GM19035 (cell line): ENCODE results near the gene TAS2R16.

Source experiments
- ATAC-seq: cut with Tn5 transposase; IDR thresholded peaks from one replicate; pipeline ENCODE4 v1.9.1; 2021; ENCODE audit not compliant: unreplicated experiment

TAS2R16 gene, protein sequence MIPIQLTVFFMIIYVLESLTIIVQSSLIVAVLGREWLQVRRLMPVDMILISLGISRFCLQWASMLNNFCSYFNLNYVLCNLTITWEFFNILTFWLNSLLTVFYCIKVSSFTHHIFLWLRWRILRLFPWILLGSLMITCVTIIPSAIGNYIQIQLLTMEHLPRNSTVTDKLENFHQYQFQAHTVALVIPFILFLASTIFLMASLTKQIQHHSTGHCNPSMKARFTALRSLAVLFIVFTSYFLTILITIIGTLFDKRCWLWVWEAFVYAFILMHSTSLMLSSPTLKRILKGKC

DNA sequence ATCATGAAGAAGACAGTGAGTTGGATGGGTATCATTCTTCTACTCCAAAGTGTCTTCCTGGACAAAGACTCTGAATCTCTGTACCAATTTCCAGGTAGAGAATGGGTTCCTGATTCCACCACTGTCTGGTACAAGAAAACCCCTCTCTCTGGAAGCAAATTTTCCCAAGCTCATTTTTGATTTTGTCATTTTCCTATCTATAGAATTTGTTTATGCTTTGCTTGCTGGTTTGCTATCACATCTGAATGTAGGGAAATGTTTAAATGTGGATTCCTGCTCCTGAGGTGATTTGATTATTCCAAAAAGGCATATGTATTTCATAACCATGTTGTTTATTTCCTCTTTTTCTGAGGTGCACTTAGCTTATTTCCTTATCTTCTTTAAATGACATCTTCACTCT, at the start of gene TAS2R16:
Gene TAS2R16, minus strand, starts transcription at position 101 of the 400 bp plus-strand sequence. Its CDS starts 66 bp downstream, at position 35.
- no peak for ATAC-seq

DNA sequence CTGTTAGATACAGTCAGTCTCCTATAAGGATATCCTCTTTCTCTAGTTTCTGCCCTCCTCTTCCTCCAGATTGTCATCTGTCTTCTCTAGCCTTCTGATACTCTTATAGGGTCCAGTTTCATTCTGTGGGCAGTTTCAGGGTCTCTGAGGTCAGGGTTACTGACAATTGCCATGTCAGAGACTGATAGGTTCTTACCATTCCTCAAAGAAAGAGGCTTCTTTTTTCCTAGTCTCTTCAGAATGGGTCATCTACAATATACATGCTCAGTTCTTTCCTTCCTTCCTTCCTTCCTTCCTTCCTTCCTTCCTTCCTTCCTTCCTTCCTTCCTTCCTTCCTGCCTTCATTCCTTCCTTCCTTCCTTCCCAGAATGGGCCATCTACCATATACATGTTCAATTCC, 48.1 kb upstream of the TAS2R16 start:
- ATAC-seq, result no peak

DNA sequence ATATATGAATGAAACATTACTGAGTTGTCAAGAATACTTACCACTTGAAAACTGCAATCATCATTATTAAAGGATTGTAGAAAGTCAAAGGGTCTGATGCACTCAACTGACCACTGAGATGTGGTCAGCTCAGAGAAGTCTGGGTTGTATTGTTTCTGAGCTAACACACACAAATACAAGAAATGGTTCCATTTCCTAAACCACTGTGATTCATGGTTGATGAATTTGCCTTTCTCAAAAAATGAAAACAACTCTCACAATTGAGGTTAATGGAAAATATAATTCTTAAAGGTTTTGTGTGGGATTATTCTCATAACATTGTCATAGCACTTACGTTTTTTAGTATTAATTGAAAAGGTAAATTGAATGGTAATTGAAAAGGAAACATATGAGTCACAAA, 45.6 kb upstream of the TAS2R16 start:
- no peak for ATAC-seq

DNA sequence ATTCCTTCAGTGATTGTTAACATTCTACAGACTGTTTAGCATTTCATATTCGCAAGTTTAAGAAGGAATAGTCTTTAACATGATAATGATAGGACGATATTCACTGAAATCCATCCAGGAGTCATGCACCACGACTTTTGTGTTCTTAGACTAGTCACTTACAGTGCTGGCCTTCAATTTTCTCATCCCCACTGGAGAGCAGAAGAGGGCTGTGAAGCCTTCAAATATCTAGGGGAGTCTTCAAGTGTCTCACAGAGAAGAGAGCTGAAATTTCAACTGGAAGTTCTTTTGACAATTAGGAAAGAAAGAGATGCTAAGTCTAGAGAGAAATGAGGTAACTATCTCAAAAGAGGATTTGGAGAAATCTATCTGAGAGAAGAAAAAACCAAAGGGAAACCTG, 43.8 kb upstream of the TAS2R16 start:
- ATAC-seq, result no peak

DNA sequence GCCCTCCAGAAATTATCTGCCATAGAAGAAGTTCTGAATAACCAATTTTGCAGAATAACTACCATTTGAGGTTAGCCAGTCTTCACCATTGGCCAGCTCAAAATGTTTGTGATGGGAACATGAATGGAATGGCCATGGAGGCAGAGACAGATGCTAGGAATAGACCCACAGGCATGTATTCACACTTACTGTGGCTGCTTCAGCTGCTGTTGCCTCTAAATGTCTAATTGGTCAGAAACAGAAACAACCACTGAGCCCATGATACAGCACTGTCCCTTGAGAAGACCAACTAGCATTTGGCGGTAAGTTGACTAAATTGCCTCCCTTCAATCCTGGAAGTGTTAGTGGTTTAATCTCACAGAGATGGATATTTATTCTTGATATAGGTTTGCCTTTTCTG, 38.6 kb upstream of the TAS2R16 start:
- no peak for ATAC-seq

DNA sequence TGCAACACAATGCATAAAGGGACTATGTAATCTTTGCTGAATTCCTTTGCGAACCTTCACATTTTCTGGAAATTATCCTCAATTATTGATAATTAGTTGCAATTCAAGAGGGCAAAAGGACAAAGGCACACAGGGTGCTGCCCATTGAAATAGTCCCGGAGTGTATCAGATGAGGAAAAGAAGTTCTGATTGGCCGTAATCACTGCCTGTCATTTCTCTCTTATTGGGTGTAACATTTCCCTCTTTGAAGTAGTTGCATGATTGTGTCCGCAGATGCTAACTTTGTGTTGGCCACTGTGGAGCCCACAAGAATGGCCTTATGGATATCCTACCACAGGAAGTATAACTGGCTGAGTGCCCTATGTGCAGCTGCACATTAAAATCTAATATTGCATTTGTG, 35.1 kb upstream of the TAS2R16 start:
- ATAC-seq, result no peak

DNA sequence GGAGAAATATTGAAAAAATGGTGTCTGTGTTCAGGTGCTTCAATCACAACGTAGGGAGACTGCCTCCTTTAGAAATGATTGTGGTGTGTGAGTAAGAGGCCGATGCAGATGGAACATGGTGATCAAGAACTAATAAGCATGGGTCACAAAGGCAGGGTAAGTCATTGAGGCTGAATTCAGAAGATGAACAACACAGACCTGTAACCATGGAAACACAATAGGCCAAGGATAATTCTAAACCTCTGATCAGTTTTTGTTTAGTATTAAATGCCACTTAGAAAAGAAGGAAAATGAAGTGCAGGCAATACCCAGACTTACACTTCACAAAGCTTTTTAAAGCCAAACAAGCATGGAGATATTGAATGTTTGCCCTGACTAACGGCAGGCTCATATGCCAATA, 32.8 kb upstream of the TAS2R16 start:
- no peak for ATAC-seq

DNA sequence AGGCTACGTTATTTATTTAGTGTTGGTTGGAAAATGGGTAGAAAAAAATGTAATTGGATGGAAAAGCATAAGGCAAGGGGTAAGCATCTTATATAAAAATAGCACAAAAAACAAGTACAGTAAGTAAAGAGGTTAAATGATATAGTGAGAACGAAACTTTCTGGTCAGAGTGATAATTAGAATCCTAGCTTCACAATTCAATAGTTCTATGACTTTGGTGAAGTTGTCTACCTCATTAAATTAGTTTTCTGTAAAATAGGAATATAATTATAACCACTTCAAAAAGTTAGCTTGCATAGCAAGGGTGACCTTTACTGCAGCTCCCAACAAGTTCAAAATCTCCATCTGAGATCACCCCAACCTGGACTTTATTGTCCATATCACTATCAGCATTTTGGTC, 30.8 kb upstream of the TAS2R16 start:
- no peak for ATAC-seq

DNA sequence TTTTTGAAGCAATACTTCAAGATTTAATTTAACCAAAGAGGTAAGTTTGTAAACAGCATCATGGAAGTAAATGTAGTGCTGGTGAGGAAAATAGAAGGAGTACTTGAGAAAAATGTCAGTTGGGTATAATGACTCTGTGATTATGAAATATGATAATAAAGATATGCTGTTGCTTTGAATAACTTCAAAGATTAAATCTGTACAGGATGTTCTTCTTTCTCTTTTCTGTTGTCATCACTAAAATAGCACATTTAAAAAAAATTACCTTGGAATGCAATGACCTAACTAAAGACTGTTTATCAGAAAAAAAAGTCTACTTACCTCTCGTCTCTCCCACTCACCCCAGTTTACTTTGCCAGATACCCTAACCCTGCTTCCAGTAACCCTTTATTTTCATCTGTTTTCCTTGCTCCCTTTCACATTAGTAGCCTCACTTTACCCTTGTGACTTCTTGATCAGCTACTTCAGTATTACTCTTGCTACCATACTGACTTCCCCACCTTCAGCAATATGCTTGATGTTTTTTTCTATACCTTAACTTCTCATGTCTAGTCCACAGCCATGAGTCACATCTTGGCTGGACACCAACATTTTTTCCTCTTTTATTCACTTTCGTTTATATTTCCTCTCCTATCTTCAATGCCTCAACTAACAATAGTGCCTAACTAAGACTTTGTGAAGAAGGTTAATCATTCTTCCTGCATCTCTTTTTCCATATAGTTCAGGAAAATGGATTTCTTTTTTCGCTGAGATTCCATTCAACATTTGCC, 29.7 kb upstream of the TAS2R16 start:
- ATAC-seq, result no peak

DNA sequence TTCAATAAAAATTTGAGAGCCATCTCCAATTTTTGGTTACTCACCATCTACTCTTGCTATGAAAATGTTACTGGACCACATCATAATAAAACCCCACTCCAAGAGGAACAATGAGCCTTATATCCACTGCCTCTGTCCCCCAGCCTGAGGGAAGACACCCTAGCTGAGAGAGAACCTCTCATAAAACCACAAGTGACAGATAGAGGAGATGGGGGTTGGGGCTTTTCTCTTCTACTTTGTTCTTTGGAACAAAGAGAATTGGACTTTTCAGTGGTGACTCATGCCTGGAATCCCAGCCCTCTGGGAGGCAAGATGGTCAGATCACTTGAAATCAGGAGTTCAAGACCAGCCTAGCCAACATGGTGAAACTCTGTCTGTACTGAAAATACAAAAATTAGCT, 27.6 kb upstream of the TAS2R16 start:
- ATAC-seq, result no peak

DNA sequence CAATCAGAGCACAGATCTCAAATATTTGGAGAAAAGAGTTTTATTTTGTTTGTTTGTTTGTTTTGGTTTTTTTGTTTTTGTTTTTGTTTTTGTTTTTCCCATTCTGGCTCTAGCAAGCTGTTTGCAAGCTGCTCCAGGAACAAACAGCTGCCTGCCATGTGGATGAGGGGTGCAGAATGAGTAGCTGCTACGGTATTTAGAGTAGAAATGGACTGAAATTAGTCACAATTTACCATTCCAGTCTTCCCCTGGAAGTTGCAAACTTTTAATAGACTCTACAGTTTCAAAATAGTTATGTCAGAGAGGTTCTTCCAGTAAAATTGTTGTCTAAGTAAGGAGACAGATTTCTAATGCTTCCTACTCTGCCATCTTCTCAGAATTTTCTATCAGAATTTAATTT, 27.1 kb upstream of the TAS2R16 start:
- no peak for ATAC-seq

DNA sequence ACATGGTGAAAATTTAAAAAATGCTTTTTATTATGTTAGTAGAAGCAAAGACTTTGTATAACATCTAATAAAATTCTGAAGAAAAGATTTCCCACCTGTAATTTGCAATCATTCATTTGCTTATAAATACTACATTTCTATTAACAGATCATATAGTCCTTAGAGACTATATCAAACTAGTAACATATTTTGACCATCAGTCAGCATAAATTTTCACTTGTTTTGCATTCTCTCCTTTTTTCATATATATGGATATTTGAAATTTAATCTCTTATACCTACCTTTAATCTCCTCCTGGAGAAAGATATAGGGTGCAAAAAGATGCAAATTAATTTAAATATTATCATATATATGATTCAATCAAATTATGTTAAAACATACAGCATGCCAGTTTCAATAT, 16.9 kb upstream of the TAS2R16 start:
- no peak for ATAC-seq

DNA sequence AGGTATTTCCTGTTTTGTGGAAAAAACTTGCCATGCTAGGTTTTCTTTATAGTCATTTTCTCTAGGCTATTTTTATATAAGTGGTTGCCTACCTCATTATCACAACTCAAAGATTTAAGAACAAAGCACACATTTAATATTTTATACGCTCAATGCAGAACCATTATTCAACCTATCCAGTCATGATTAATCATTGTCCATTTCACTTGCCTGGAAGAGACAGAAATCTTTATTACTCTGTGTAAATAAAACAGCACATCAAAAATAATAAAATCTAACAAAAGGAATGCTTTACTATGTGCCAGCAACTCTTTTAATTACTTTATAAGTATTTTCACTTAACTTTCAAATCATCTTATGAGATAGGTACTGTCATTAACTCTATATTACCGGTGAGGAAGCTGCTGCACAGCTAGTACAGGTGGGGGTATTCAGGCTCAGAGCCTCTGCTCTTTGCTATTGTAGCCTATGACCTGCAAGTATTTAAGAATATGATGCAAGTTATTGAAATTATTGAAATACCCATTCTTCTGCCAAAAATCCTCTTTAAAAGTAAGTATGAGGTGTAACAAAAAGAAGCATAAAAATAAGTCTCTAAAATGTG, 16.4 kb upstream of the TAS2R16 start:
- no peak for ATAC-seq

DNA sequence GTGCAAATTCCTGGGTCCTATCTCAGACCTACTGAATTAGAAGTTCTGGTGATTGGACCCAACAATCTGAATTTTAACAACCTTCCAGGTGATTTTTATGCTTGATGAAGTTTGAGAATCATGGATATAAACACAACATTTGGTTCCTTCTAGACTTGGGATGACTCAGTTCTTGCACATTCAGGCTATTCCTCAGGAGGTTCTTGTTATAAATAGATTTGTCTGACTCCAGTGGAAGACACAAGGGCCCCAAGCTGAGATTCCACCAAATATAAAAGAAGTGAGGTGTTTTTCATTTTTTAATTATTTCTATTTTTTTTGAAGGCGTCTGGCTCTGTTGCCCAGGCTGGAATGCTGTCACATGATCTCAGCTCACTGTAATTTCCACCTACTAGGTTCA, 9.4 kb upstream of the TAS2R16 start:
- no peak for ATAC-seq

DNA sequence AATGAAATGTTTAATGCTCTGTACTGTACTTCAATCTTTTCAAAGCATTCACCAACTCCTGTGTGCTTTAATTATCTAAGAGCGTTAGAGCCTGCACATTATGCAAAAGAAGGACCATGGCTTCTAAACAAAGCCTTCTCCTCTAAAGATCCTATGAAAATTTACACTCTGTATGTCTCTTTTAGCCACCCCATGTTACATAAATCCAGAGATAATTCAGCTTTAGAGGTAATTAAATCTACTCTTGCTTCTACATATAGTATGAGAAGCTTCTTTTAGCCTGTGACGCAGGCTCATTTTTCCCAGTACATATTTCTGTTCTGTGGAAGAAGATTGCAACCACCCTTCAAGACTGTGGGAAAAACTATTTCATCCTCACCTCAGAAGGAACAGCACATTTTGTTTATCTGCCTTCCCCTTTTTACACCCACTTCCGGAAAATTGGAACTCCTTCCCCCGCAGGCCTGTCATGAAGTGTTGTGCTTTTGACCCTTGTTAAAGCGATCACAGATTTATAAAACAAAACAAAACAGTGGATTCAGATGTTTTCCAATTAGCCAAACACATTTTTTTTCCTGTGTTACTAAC, 8.1 kb upstream of the TAS2R16 start:
- no peak for ATAC-seq

DNA sequence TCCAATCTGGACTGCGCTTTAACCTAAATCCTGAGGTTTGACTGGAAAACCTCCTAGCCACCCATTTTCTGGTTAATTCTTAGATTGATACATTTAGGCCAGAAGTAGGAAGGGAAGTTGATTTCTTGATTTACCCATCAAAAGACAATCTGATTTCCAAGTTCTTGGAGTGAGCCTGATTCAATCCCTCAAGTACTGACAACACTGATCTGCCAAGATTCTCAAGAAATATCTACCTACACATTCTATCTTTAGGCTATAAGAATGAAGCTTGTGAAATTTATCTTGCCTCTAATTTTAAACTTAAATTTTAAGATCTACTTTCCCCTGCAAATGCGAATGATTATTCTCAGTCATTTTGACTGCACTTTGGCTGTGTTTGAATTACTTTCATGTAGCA, 5.9 kb downstream of the TAS2R16 start:
- ATAC-seq, result no peak

DNA sequence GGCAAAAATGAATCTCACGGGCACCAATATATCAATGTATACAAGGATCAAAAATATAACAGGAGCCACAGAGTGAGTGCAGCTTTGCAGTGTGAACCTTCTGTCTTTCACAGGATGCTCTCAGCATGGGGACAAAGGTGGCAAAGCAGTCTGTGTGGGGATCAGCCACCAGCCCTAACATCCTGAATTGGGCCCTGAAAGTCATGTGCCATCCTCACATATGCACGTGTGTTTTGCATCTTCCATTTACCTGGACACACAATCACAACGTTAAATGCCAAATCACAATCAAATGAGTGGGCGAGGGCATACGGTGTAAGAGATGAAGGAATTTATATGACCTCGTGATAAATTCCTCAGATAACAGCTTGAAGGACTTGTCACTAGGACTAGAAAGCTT, 6.5 kb downstream of the TAS2R16 start:
- ATAC-seq, result no peak

DNA sequence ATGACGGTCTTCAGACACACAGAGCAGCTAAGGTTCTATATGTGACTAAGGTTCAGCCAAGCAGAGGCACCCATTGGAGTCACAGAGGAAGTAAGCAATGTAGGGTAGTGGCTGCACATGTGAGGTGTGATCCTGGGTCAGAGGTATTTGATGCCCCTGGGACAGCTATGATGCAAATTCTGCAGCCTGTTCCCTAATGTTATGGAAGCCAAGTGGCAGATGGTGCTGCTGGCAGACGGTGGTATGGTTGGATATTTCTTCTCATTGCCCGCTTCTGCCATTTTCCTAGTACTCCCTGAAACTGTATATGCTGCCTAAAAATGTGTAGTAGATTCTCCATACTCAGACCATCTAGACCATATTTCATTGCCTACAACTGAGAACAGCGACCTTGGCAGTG, 7.2 kb downstream of the TAS2R16 start:
- no peak for ATAC-seq

DNA sequence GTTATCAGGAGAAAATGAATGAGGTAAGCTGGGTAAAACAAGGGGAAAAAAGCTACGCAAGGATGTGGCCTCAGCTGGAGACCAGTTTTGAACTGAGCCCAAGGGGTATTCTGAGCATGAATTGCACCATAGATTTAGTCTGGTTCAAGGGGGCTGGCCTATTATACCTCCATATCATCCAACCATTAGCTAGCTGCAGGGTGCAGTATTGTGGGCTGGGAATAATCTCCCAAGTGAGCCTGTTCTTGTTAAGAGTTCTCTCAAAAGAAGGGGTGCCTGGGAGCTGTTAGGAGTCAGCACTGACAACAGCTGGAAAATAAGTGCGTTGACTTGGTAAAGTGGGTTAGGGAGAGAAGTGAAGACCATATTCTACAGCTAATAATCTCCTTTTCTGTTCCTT, 8.0 kb downstream of the TAS2R16 start:
- no peak for ATAC-seq

DNA sequence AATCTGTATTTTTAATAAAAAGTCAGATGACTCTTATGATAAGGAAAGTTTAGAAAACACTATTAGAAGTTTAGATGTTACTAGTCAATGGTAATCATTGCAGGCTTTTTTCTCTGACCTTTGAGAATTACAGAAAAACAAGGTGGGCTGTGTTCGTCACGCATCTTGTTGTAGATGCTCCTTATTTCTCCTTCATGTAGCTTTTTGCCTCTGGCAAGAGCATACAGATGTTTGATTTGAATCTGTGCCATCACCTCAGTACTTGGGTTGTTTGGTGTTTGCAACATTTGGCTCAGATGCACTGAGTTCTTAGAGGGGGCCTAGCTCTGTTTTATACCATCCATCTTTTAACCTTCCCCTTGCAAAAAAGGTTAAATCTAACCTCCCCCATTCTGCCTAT, 11.5 kb downstream of the TAS2R16 start:
- no peak for ATAC-seq

DNA sequence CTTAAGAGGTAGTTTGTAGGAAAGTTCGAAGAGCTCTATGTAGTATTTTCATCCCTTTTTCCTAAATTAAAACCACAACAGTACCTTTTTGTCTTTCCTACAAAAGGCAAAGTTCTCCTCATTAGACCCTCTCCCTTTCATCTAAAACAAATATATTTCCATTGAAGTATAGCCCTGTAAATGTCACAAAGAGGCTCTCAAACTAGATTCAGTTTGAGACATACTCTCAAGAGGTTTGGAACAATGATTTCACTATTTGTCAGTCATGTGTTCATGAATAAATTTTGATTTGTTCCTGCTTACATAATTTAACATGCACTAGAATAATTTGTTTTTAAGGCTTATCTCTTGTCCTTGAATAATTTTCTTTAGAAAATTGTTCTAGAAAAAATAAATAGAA, 12.2 kb downstream of the TAS2R16 start:
- no peak for ATAC-seq

DNA sequence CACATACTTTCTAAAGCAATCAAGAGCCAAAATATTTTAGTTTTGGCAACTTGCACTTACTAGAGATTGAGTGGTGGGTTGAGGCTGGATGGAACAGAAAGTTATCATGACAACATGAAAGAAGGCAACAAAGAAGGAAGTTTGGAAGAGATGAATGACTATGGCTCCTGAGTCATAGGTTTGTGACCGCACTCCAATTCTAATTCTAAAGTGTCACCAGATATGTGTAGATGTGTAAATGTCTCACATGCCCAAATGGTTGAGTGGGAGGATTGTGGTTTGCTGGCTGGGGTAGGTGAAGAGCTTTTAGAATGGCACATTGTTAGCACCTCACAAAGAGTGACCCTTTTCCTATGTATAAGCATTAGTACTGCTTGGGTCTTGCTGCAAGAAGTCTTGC, 20.2 kb downstream of the TAS2R16 start:
- no peak for ATAC-seq
